WTC11 (cell line): ENCODE measurements around the gene C17orf67.

Experiments
- ESRRA ChIP-seq: sonication (generic); formaldehyde crosslinking; IDR thresholded peaks from 2 replicates; pipeline ENCODE4 v1.8.1; 2022; ENCODE audit warnings: mild to moderate bottlenecking, missing genetic modification reagents, borderline replicate concordance
- GABPB1 ChIP-seq: sonication (generic); formaldehyde crosslinking; IDR thresholded peaks from 2 replicates; pipeline ENCODE4 v1.8.1; 2023; ENCODE audit warnings: mild to moderate bottlenecking, missing genetic modification reagents
- MAX ChIP-seq: sonication (generic); formaldehyde crosslinking; IDR thresholded peaks from 2 replicates; pipeline ENCODE4 v1.8.0; 2022; ENCODE audit warnings: mild to moderate bottlenecking, missing genetic modification reagents
- NR2C2 ChIP-seq: sonication (generic); formaldehyde crosslinking; IDR thresholded peaks from 2 replicates; pipeline ENCODE4 v1.8.0; 2022; ENCODE audit warnings: mild to moderate bottlenecking, missing genetic modification reagents
- USF2 ChIP-seq: sonication (generic); formaldehyde crosslinking; IDR thresholded peaks from 2 replicates; pipeline ENCODE4 v1.8.1; 2023; ENCODE audit warnings: mild to moderate bottlenecking, missing genetic modification reagents, moderate library complexity
- ZNF232 ChIP-seq: sonication (generic); formaldehyde crosslinking; IDR thresholded peaks from 2 replicates; pipeline ENCODE4 v1.8.0; 2022; ENCODE audit warnings: mild to moderate bottlenecking, missing genetic modification reagents
- TF ChIP-seq, protein P1 (sequence below): fragments of 200-600 bp; IDR thresholded peaks from 2 replicates; pipeline ENCODE4 v1.8.0; 2022; ENCODE audit warnings: antibody characterized with exemption
- TF ChIP-seq, protein P2 (sequence below): sonication (generic); formaldehyde crosslinking; IDR thresholded peaks from 2 replicates; pipeline ENCODE4 v1.8.1; 2022; ENCODE audit warnings: mild to moderate bottlenecking, missing genetic modification reagents, moderate library complexity, borderline replicate concordance
- TF ChIP-seq, protein P3 (sequence below): sonication (generic); formaldehyde crosslinking; IDR thresholded peaks from 2 replicates; pipeline ENCODE4 v1.8.1; 2022; ENCODE audit warnings: low read depth, missing genetic modification reagents, borderline replicate concordance

DNA sequence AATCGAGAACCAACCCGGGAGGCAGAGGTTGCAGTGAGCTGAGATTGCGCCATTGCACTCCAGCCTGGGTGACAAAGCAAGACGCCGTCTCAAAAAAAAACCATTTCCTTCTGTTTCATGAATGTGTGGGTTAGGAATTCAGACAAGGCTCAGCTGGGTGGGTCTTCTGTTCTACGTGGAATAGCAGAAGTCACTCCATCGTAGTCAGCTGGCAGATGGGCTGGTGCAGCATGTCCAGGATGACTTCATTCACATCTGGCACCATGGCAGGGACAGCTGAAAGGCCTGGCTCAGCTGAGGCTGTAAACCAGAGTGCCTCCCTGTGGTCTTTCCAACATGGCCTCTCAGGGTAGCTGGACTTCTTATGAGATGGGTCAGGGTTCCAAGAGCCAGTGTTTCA lies 89.0 kb downstream of the C17orf67 start:
- TF ChIP-seq GABPB1 (CRISPR knock-in tag) (no peak), ZNF232 (no peak), USF2 (CRISPR knock-in tag) (no peak), MAX (CRISPR knock-in tag) (no peak), ESRRA (no peak), NR2C2 (CRISPR knock-in tag) (no peak)
- TF ChIP-seq, protein P1, sequence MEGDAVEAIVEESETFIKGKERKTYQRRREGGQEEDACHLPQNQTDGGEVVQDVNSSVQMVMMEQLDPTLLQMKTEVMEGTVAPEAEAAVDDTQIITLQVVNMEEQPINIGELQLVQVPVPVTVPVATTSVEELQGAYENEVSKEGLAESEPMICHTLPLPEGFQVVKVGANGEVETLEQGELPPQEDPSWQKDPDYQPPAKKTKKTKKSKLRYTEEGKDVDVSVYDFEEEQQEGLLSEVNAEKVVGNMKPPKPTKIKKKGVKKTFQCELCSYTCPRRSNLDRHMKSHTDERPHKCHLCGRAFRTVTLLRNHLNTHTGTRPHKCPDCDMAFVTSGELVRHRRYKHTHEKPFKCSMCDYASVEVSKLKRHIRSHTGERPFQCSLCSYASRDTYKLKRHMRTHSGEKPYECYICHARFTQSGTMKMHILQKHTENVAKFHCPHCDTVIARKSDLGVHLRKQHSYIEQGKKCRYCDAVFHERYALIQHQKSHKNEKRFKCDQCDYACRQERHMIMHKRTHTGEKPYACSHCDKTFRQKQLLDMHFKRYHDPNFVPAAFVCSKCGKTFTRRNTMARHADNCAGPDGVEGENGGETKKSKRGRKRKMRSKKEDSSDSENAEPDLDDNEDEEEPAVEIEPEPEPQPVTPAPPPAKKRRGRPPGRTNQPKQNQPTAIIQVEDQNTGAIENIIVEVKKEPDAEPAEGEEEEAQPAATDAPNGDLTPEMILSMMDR, result no peak
- TF ChIP-seq, protein P2, sequence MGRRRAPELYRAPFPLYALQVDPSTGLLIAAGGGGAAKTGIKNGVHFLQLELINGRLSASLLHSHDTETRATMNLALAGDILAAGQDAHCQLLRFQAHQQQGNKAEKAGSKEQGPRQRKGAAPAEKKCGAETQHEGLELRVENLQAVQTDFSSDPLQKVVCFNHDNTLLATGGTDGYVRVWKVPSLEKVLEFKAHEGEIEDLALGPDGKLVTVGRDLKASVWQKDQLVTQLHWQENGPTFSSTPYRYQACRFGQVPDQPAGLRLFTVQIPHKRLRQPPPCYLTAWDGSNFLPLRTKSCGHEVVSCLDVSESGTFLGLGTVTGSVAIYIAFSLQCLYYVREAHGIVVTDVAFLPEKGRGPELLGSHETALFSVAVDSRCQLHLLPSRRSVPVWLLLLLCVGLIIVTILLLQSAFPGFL (CRISPR knock-in tag), result no peak
- TF ChIP-seq, protein P3, sequence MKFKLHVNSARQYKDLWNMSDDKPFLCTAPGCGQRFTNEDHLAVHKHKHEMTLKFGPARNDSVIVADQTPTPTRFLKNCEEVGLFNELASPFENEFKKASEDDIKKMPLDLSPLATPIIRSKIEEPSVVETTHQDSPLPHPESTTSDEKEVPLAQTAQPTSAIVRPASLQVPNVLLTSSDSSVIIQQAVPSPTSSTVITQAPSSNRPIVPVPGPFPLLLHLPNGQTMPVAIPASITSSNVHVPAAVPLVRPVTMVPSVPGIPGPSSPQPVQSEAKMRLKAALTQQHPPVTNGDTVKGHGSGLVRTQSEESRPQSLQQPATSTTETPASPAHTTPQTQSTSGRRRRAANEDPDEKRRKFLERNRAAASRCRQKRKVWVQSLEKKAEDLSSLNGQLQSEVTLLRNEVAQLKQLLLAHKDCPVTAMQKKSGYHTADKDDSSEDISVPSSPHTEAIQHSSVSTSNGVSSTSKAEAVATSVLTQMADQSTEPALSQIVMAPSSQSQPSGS (CRISPR knock-in tag), result no peak
